Measurements from ENCODE around the gene AGR2. TPM values are rescaled to one million over a fixed set of nuclear protein-coding genes. Genes with fewer than 3 reads are reported as not detected.

AGR2 gene
- polyA plus RNA-seq, 12 donors, result 3.3 to 330 (median 9.0) TPM; not detected in 1

GRCh38 chr7:16743236-16743635, 61.6 kb downstream of the AGR2 start:
- no peak for DNase-seq

GRCh38 chr7:16742547-16742946, 62.3 kb downstream of the AGR2 start:
- DNase-seq, result no peak

Other genes with a start within 250 kb of the AGR2 start
- gene ANKMY2, start 159.2 kb downstream of the AGR2 start, polyA plus RNA-seq (ENCODE audit: insufficient read length in 12 of 12), result 10 to 100 TPM in 11 of 12 donors, not detected in 1; 20.3 to 33.3 (median 26.2) TPM
- gene BZW2, start 158.8 kb downstream of the AGR2 start, polyA plus RNA-seq (ENCODE audit: insufficient read length in 12 of 12), result 1,000 to 10,000 TPM in 1 of 12 donors, 100 to 1,000 TPM in 10, 10 to 100 TPM in 1; 86.8 to 2,729 (median 175) TPM
- 10 to 100 TPM in 11 of 12 donors, not detected in 1; 36.1 to 93.5 (median 78.9) TPM for gene TSPAN13, start 51.2 kb downstream of the AGR2 start, polyA plus RNA-seq (ENCODE audit: insufficient read length in 12 of 12)
- 10 to 100 TPM in 1 of 12 donors, 1 to 10 TPM in 1, under 1 TPM in 2, not detected in 8; 0.30 to 61.6 (median 1.1) TPM for gene AGR3, start 77.0 kb upstream of the AGR2 start, polyA plus RNA-seq (ENCODE audit: insufficient read length in 12 of 12)

Measured in muscle of arm (tissue), 12 donors.